ENCODE results near the gene ZNF511. TPM values are rescaled to one million over a fixed set of nuclear protein-coding genes. Genes with fewer than 3 reads are reported as not detected.

The ZNF511 gene
- total and polyA plus RNA-seq, 9 of the 15 experiments (the other 6 are each of a cell fraction or from before 2014, with no cell fraction given): 0.61 to 69.3 (median 40.1) TPM

DNA sequence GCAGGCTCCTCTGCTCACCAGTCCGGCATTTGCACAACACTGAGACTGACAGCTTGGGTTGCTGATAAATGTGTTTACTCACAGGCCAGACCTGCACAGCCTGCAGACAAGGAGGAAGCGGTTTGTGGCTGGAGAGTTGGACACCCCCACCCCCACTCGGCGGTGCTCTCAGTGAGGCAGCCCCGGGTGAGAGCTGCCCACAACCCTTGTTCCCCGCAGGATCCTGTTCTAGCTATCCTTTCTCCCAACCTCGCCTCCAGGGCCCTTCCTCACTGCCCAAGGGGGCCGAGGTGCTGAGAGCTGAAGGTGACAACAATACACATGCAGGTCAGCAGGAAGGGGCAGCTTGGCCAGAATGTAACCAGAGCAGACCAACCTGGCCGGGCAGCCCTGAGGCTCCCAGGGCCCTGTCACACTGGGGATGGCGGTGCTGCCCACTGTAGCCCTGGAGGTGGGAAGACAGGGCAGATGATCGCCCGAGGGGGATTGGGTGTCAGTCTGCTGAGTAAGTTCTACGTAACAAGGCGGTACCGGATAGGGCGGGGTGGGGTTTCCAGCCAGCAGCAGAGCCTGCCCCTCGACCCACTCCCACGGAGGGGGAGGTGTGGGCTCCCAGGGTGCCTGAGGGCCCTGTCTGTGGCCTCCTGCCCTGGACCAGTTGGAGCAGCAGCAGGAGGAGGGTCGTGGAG lies 30.0 kb upstream of the ZNF511 start (continued):
- TF ChIP-seq, protein P1, sequence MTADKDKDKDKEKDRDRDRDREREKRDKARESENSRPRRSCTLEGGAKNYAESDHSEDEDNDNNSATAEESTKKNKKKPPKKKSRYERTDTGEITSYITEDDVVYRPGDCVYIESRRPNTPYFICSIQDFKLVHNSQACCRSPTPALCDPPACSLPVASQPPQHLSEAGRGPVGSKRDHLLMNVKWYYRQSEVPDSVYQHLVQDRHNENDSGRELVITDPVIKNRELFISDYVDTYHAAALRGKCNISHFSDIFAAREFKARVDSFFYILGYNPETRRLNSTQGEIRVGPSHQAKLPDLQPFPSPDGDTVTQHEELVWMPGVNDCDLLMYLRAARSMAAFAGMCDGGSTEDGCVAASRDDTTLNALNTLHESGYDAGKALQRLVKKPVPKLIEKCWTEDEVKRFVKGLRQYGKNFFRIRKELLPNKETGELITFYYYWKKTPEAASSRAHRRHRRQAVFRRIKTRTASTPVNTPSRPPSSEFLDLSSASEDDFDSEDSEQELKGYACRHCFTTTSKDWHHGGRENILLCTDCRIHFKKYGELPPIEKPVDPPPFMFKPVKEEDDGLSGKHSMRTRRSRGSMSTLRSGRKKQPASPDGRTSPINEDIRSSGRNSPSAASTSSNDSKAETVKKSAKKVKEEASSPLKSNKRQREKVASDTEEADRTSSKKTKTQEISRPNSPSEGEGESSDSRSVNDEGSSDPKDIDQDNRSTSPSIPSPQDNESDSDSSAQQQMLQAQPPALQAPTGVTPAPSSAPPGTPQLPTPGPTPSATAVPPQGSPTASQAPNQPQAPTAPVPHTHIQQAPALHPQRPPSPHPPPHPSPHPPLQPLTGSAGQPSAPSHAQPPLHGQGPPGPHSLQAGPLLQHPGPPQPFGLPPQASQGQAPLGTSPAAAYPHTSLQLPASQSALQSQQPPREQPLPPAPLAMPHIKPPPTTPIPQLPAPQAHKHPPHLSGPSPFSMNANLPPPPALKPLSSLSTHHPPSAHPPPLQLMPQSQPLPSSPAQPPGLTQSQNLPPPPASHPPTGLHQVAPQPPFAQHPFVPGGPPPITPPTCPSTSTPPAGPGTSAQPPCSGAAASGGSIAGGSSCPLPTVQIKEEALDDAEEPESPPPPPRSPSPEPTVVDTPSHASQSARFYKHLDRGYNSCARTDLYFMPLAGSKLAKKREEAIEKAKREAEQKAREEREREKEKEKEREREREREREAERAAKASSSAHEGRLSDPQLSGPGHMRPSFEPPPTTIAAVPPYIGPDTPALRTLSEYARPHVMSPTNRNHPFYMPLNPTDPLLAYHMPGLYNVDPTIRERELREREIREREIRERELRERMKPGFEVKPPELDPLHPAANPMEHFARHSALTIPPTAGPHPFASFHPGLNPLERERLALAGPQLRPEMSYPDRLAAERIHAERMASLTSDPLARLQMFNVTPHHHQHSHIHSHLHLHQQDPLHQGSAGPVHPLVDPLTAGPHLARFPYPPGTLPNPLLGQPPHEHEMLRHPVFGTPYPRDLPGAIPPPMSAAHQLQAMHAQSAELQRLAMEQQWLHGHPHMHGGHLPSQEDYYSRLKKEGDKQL (CRISPR knock-in tag; IDR thresholded peaks at IDR 0.05; ENCODE audit: borderline replicate concordance): no peak
- TF ChIP-seq TCFL5 (CRISPR knock-in tag; conservative IDR thresholded peaks at IDR 0.05): no peak
- TF ChIP-seq FOXM1 (IDR thresholded peaks at IDR 0.05; ENCODE audit: low read depth): no peak
- peak; percentile 34; the same call in 1 of the 2 replicates for TF ChIP-seq FOXM1 (CRISPR knock-in tag; IDR thresholded peaks at IDR 0.05; ENCODE audit: low read depth)
- no peak for TF ChIP-seq ZNF668 (CRISPR knock-in tag; IDR thresholded peaks at IDR 0.05)
- 0 out of 4 replicates have a peak, but pooled peaks of 1 of the 2 experiments have one; percentile 8 for TF ChIP-seq RAD21 (CRISPR knock-in tag; conservative IDR thresholded peaks at IDR 0.05 in 1 of 2, IDR thresholded peaks at IDR 0.05 in 1 of 2)
- TF ChIP-seq, protein P2, sequence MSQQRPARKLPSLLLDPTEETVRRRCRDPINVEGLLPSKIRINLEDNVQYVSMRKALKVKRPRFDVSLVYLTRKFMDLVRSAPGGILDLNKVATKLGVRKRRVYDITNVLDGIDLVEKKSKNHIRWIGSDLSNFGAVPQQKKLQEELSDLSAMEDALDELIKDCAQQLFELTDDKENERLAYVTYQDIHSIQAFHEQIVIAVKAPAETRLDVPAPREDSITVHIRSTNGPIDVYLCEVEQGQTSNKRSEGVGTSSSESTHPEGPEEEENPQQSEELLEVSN (IDR thresholded peaks at IDR 0.05; ENCODE audit: borderline replicate concordance in 1 of 2, extremely low read depth in 1 of 2, insufficient read depth in 1 of 2, insufficient read length in 1 of 2, low read depth in 1 of 2, low read length in 1 of 2, poor library complexity in 1 of 2, severe bottlenecking in 1 of 2): peak; percentile 49 to 82
- TF ChIP-seq, protein P3, sequence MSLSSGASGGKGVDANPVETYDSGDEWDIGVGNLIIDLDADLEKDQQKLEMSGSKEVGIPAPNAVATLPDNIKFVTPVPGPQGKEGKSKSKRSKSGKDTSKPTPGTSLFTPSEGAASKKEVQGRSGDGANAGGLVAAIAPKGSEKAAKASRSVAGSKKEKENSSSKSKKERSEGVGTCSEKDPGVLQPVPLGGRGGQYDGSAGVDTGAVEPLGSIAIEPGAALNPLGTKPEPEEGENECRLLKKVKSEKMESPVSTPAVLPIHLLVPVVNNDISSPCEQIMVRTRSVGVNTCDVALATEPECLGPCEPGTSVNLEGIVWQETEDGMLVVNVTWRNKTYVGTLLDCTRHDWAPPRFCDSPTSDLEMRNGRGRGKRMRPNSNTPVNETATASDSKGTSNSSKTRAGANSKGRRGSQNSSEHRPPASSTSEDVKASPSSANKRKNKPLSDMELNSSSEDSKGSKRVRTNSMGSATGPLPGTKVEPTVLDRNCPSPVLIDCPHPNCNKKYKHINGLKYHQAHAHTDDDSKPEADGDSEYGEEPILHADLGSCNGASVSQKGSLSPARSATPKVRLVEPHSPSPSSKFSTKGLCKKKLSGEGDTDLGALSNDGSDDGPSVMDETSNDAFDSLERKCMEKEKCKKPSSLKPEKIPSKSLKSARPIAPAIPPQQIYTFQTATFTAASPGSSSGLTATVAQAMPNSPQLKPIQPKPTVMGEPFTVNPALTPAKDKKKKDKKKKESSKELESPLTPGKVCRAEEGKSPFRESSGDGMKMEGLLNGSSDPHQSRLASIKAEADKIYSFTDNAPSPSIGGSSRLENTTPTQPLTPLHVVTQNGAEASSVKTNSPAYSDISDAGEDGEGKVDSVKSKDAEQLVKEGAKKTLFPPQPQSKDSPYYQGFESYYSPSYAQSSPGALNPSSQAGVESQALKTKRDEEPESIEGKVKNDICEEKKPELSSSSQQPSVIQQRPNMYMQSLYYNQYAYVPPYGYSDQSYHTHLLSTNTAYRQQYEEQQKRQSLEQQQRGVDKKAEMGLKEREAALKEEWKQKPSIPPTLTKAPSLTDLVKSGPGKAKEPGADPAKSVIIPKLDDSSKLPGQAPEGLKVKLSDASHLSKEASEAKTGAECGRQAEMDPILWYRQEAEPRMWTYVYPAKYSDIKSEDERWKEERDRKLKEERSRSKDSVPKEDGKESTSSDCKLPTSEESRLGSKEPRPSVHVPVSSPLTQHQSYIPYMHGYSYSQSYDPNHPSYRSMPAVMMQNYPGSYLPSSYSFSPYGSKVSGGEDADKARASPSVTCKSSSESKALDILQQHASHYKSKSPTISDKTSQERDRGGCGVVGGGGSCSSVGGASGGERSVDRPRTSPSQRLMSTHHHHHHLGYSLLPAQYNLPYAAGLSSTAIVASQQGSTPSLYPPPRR (CRISPR knock-in tag; IDR thresholded peaks at IDR 0.05; ENCODE audit: borderline replicate concordance): no peak
- TF ChIP-seq, protein P4, sequence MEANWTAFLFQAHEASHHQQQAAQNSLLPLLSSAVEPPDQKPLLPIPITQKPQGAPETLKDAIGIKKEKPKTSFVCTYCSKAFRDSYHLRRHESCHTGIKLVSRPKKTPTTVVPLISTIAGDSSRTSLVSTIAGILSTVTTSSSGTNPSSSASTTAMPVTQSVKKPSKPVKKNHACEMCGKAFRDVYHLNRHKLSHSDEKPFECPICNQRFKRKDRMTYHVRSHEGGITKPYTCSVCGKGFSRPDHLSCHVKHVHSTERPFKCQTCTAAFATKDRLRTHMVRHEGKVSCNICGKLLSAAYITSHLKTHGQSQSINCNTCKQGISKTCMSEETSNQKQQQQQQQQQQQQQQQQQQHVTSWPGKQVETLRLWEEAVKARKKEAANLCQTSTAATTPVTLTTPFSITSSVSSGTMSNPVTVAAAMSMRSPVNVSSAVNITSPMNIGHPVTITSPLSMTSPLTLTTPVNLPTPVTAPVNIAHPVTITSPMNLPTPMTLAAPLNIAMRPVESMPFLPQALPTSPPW (CRISPR knock-in tag; IDR thresholded peaks at IDR 0.05): peak; percentile 82
- TF ChIP-seq ZNF584 (CRISPR knock-in tag; IDR thresholded peaks at IDR 0.05; ENCODE audit: low read depth): peak; percentile 63; the same call in 1 of the 2 replicates

Data from K562 (cell line).